ENCODE results near the gene PAF1. TPM values are rescaled to one million over a fixed set of nuclear protein-coding genes. Genes with fewer than 3 reads are reported as not detected.

PAF1 gene
- total RNA-seq, 2 donors from 2014 or later: 16.9 to 49.8 TPM

- TF ChIP-seq, protein P1, sequence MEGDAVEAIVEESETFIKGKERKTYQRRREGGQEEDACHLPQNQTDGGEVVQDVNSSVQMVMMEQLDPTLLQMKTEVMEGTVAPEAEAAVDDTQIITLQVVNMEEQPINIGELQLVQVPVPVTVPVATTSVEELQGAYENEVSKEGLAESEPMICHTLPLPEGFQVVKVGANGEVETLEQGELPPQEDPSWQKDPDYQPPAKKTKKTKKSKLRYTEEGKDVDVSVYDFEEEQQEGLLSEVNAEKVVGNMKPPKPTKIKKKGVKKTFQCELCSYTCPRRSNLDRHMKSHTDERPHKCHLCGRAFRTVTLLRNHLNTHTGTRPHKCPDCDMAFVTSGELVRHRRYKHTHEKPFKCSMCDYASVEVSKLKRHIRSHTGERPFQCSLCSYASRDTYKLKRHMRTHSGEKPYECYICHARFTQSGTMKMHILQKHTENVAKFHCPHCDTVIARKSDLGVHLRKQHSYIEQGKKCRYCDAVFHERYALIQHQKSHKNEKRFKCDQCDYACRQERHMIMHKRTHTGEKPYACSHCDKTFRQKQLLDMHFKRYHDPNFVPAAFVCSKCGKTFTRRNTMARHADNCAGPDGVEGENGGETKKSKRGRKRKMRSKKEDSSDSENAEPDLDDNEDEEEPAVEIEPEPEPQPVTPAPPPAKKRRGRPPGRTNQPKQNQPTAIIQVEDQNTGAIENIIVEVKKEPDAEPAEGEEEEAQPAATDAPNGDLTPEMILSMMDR (IDR thresholded peaks at IDR 0.05): no peak
- TF ChIP-seq POLR2A (IDR thresholded peaks at IDR 0.05): no peak
- Histone ChIP-seq H3K36me3 (replicated peaks in 1 of 2; ENCODE audit: insufficient read depth in 1 of 2, low read depth in 2 of 2) (no peaks in the 10 kb centered on the region), H3K4me1 (peaks cover 58% of the 10 kb centered on the region), H3K27me3 (no peaks in the 10 kb centered on the region), H3K27ac (peak overlapping the region; percentile 92 to 98 (median 96)), H3K9me3 (no peaks in the 10 kb centered on the region), H3K4me3 (peak overlapping the region in 1 of 2 donors; percentile 94)
- intact Hi-C loops (cut with DNase I): no loop called here
- 12 to 15% methylated on average over 17 to 22 of the region's 22 CpGs for WGBS, 2 donors
- DNase-seq: no peak
- no peak for ATAC-seq
These were observed 15.2 kb upstream of the PAF1 start for GRCh38 chr19:39405958-39406655.

- H3K4me3 ChIP-seq: no peak overlapping the region
- DNase-seq (no peak), ATAC-seq (no peak)
- H3K4me1 ChIP-seq: peaks cover 51% of the 10 kb centered on the region
- intact Hi-C loops (cut with DNase I): no loop called here
- 84 to 91% methylated on average over 13 to 17 of the region's 17 CpGs for WGBS, 2 donors
- H3K27me3 ChIP-seq: no peaks in the 10 kb centered on the region
- no peak for TF ChIP-seq POLR2A (IDR thresholded peaks at IDR 0.05)
- TF ChIP-seq, protein P1 (IDR thresholded peaks at IDR 0.05): no peak
- no peaks in the 10 kb centered on the region for H3K36me3 ChIP-seq (replicated peaks in 1 of 2; ENCODE audit: insufficient read depth in 1 of 2, low read depth in 2 of 2)
- H3K9me3 ChIP-seq: no peaks in the 10 kb centered on the region
- peak overlapping the region; percentile 1 to 98 (median 96) for H3K27ac ChIP-seq
These were observed 14.5 kb upstream of the PAF1 start for GRCh38 chr19:39405261-39405957.

DNA sequence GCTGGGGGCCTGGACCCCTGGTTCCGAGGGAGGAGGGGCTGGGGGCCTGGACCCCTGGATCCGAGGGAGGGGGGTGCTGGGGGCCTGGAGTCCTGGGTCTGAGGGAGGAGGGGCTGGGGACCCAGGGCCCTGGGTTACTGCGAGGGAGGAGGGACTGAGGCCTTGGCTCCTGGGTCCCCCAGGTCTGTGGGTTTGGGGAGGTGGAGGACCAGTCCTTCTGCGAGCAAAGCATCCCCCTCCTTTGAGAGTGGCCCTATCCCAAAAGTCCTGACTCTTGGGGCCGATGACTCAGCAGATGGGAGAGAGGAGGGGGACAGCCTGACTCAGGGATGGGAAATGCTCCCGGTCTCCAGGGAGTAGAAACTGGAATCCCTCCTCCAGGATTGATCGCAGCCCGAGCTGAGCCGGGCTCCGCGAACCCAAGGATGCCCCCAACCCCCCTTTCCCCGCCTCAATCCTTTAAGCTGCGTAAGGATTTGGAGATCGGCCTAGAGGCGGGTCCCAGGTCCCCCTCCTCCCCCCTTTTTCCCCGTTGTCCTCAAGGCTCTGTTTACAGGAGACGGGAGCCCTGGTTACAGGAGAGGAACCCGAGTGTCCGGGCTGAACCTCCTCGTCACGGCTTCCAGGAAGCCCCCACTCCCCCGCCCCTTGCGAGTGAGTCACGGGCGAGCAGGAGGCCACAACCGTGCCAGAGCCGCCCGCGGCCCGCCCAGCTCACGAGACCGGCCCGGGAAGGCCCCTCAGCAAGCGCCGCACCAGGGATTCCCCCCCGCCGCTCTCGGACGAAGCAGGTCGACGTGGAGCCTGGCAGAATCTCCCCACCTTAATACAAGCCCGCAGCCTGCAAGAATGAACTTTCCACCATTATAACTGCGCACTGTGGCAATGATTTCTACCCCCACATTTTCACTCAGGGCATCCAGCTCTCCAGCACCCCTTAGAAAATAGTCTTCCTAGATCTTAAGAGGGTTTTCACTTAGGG lies 12.7 kb upstream of the PAF1 start:
- 36 to 46% methylated on average over 18 to 42 of the region's 43 CpGs for WGBS, 2 donors
- peak; percentile 81 to 96 (median 88) for DNase-seq
- peak; percentile 38 for ATAC-seq
- peak; percentile 26 to 64 (median 58) for TF ChIP-seq POLR2A (IDR thresholded peaks at IDR 0.05)
- TF ChIP-seq, protein P1 (IDR thresholded peaks at IDR 0.05): no peak
- H3K4me1 ChIP-seq: peaks cover 44% of the 10 kb centered on the region
- H3K4me3 ChIP-seq: no peak overlapping the region
- H3K36me3 ChIP-seq (replicated peaks in 1 of 2; ENCODE audit: insufficient read depth in 1 of 2, low read depth in 2 of 2): no peaks in the 10 kb centered on the region
- peak overlapping the region; percentile 91 to 98 (median 96) for H3K27ac ChIP-seq
- H3K27me3 ChIP-seq: no peaks in the 10 kb centered on the region
- H3K9me3 ChIP-seq: no peaks in the 10 kb centered on the region
- intact Hi-C loops (cut with DNase I): no loop called here

DNA sequence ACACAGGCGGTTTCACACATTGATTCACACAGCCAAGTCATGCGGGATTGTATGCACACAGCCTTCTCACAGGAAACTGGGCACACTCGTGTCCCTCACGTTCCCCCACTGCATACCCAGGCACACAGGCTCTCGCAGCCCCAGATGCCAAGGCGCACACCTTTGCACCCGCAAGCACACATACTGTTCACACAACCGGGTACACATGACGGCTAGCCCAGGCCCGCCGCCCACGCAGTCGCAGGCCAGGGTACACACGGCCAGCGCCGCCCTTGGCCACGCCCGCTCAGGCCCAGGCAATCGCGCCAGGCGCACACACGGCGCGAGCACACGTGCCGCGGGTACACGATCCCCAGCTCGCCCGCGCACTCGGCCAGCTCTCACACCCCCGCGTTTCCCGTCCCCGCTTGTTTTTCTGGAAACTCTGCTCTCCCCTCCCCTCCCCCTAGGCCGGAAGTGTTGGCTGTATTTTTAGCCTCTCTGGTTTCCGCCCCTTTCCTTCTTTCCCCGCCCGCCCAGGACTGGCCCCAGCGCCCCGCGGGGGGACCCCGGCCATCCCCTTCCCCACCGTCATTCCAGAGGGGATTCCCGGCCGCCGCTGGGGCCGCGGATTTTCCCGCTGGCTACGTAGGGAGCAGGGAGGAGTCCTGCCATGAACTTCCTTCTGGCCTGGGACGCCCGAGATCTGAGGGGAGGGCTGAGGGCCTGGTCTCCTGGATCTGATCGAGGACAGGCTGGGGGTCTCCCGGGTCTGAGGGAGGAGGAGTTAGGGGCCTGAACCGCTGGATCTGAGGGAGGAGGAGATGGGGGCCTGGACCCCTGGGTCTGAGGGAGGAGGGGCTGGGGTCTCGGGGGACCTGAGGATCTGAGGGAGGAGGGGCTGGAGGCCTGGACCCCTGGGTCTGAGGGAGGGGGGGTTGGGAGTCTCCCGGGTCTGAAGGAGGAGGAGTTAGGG lies 11.7 kb upstream of the PAF1 start:
- ATAC-seq: peak; percentile 49
- no peak overlapping the region for H3K4me3 ChIP-seq
- 1% methylated on average over 31 to 59 of the region's 59 CpGs for WGBS, 2 donors
- H3K9me3 ChIP-seq: no peaks in the 10 kb centered on the region
- intact Hi-C loops (cut with DNase I): no loop called here
- TF ChIP-seq POLR2A (IDR thresholded peaks at IDR 0.05): peak; percentile 28 to 64 (median 59)
- TF ChIP-seq, protein P1 (IDR thresholded peaks at IDR 0.05): no peak
- DNase-seq: peak; percentile 90 to 95 (median 92)
- H3K4me1 ChIP-seq: peaks cover 44% of the 10 kb centered on the region
- peak overlapping the region; percentile 91 to 98 (median 96) for H3K27ac ChIP-seq
- H3K27me3 ChIP-seq: no peaks in the 10 kb centered on the region
- H3K36me3 ChIP-seq (replicated peaks in 1 of 2; ENCODE audit: insufficient read depth in 1 of 2, low read depth in 2 of 2): no peaks in the 10 kb centered on the region
